ENCODE measurements around the gene ITSN1.

The ITSN1 gene

DNA sequence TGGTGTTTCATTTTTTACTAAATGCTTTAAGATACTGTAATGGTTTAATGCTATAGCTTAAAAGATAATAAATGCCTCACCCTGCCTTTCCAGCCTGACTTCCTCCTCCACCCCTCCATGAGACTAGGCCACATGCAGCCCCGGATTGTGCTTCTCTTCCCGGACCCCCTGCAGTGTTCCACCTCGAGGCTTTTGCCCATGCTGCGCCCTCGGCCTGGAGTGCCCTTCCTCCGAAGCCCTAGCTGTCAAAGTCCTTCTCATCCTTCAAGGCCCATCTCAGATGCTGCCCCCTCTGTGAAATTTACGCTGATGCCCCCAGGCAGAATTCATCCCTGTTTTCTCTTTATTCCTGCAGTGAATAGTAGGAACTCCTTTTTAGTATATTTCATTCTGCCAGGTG, 174.8 kb downstream of the ITSN1 start:
- DNase-seq, result no peak

GRCh38 chr21:33817663-33818451, 175.6 kb downstream of the ITSN1 start:
- DNase-seq, result peak; percentile 83

DNA sequence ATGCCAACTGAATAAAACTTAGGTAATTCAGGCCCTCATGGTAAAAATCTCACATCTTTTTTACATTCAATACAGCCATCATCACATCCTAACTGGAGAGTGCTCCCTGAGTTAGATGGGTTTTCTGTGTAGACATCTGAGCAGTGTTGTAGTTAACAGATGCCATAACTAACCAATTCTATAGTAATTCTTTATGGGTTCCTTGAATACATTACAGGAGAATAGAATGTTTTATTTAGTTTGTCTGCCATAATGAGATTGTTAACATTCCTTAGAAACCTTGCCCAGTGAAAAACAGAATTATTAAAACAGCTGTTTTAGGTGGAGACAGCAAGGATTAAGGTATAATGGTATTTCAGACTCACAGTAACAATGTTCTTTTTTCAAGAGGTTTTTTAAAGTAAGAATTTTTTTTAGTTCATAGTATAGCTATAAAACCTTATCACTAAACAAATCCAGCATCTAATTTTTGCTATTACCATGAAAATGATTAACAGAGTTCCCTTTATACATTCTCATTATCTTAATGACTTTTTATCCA, 178.0 kb downstream of the ITSN1 start:
- DNase-seq, result no peak

DNA sequence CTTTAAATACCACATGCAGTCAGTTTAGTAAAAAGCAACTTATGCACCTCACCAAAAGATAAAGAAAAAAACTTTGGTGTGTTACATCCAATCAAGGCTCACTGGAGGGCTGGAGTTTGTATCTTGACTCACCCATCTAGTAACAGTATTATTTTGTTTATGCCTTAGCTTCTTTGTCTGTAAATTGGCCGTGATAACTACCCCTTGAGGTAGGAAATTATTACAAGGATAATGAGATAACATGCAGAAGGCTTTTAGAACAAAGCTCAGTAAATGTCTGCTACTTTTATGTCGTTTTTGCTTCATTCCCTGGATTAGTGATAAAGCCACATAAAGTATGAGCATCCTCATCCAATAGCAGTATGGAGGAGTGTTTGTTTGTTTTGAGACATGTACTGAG, 178.5 kb downstream of the ITSN1 start:
- no peak for DNase-seq

GRCh38 chr21:33821503-33822322, 179.4 kb downstream of the ITSN1 start:
- no peak for DNase-seq

- DNase-seq, result no peak
These were observed 182.0 kb downstream of the ITSN1 start for GRCh38 chr21:33824156-33824941.

- DNase-seq, result no peak
These were observed 183.1 kb downstream of the ITSN1 start for GRCh38 chr21:33825419-33825818.

DNA sequence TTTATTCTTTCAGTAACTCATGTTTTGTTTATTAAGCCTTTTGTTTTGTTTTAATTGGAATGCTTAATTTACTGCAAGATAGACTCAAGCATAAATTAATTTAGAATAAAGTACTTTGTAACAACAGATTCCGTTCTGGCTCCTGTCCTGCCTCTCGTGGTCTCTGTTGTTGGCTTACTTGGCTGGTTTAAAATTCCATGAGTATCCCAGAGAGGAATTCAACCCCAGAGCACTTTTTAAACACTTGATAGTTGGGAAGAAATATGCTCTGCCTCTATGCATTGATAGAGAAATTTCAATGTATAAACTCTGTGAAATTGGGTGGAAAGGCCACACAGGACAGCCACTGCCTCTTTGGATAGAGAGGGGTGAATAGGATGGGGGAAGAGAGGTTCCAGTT, 183.6 kb downstream of the ITSN1 start:
- DNase-seq, result no peak

DNA sequence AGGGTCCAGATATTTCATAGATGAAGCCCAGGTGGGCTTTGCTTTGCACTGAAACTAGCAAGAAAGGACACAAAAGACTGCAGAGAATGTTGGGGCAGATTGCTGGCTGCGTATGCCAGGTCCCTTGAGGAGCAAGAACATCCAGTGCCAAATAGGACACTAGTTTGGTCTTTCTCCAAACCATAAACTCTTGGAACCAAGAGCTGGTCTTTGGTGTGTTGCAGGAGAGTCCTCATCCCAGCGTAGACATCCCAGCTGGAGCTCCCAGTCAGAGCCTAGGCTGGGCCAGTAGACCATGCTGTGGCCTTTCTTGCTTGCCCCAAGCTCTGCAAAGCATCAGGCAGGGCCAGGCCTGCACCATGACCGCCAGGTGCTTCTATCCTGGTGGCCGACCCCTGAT, 185.8 kb downstream of the ITSN1 start:
- DNase-seq, result no peak

- no peak for DNase-seq
These were observed 186.3 kb downstream of the ITSN1 start for GRCh38 chr21:33828577-33828976.

GRCh38 chr21:33829844-33830243, 187.5 kb downstream of the ITSN1 start:
- no peak for DNase-seq

DNA sequence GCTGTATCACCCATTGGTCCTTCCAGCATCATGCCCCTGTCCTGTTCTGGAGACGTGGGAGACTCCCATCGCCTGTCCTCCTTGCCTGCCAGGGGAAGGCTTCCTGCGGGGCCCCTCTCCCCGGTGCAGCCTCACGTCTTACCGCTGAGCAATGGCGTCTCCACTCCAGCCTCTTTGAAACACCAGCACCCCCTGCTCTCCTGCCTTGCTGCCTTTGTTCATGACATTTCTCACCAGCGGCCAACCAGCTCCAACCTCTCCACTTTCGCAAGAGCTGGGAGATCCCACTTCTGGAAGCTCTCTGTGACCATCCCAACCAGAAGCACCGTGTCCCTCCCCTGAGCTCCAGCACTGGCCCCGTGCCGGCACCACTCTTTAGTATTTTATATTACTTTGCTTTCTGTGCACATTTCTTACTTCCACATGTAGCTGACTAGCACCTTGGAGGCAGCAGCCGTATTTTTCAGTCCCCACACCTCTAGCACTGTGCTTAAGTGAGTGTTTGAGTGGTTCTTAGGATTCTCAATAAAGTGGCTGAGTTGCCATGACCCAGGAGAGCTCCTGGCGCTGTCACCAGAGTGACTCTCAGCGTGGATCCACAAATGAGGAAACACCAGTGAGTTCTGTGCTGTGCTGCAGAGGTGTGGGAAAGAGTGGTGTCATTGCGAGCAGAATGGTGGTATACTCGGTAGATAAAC, 189.8 kb downstream of the ITSN1 start:
- DNase-seq, result no peak

- DNase-seq, result no peak
These were observed 192.7 kb downstream of the ITSN1 start for GRCh38 chr21:33834801-33835500.

DNA sequence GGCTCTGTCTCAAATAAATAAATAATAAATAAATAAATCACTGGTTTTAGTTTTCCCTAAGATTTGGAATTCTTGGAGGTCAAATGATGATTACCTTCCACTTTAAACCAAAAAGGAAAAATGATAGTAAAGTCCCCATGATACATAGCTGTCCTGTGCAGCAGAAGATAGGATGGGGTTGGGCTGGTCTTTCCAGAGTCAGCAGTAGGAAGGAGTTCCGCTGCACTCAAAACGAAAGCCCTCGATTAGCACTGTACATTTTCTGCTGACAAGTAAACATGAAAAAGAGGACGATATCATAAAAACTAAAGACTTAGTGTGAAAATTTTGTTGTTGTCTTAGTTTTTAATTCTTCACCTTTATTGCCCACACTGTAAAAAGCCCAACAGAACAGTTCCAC, 193.6 kb downstream of the ITSN1 start:
- no peak for DNase-seq

GRCh38 chr21:33836408-33836807, 194.1 kb downstream of the ITSN1 start:
- DNase-seq, result peak; percentile 94

- no peak for DNase-seq
These were observed 196.9 kb downstream of the ITSN1 start for GRCh38 chr21:33839167-33839716.

DNA sequence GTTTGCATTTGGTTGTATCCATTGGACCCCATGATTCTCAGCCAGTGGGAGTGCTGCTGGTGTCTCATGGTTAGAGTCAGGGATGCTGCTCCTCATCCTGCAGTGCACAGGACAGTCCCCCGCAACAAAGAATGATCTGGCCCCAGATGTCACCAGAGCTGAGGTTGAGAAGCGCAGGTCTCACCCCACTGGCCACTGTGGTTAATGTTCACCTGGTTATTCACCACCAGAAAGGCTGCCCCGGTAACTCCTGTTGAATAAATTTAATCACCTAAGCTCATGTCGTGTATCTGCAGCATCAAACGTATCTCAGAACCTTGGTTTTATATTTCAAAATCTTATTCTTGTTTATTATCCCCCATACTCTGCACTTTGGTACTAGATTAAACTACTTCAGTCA, 197.5 kb downstream of the ITSN1 start:
- no peak for DNase-seq

DNA sequence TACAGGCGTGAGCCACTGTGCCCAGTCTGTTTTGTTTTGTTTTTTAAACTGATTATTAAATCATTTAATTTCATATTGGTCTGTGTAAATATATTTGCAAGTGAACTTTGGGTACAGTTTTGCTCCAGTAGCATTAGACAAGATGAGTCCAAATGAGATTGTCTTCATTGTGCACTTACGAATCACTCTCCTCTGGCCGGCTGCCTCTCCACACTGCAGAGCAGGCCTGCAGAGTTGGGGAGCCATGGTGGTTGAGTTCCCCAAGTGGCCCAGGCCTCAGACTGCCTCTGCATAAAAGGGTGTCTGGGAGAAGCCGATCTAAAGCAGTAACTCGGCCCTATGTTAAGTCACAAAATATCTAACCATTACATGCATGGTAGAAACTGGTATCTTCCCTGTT, 198.5 kb downstream of the ITSN1 start:
- no peak for DNase-seq

DNA sequence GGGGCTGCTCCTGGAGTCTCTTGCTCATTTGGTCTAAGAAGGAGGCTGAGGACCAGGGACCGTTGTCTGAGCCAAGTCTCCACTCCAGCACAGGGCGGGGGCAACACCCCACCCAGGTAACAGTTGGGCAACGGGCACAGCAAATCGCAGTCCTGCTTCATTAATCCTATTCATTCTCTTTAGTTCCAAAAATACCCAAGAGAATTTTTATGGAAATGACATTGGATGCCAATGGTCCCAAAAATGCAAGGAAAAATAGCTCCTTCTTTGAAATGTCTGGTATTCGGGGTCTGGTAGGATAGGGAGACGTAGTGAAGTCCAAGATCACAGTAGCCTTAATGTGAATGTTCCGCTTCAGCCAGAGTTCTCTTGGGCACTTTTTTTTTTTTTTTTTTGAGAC, 199.3 kb downstream of the ITSN1 start:
- no peak for DNase-seq

GRCh38 chr21:33843216-33843615, 200.9 kb downstream of the ITSN1 start:
- no peak for DNase-seq

DNA sequence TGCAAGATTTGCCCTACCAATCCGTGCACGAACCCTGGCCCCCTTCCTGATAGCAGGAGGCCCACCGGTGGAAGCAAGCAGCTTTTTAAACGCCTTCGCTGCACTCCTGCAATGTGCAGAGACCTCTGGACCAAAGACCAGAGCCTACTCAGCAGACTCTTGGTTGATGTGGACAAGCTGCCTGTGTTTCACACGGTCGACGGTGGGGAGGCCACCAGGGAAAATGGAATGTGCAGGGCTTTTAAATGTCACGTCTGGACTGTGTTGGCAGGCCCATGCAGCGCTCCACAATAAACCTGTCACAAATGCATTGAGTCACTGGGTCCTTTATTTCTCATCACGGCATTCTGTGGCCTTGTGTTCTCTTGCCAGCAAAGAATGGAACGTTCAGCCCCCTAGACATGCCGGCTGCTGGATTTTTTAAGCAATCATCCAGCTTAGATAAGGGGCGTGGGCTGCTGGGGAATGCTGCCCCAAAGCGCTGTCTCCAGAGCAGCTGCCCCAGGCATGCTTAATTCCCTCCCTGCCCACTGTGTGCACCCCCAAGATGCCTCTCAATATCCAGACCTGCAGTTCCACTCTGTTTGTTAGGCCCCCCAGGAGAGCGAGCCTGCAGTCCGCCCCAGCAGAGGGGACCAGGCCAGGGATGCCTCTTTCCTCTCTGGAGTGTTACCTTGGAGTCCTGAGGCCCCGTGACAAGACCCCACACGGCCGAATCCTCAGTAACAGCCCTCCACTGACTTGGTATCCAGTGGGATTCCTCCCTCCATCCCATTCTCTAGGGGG, 202.0 kb downstream of the ITSN1 start:
- DNase-seq, result no peak
